HepG2 (cell line): Measurements from ENCODE around the gene BRCA2. TPM values are rescaled to one million over a fixed set of nuclear protein-coding genes. Genes with fewer than 3 reads are reported as not detected.
A peak's percentile ranks its signal among the peaks of the same experiment; 100 is the strongest.

Experiments
- ATF6 ChIP-seq: sonication (generic); formaldehyde crosslinking; conservative IDR thresholded peaks from 2 replicates; pipeline ENCODE4 v1.4.0; 2020; ENCODE audit warnings: missing genetic modification reagents
- HBP1 ChIP-seq: IDR thresholded peaks from 2 replicates; pipeline ENCODE4 v1.6.1; 2016; ENCODE audit warnings: low read depth, control low read depth
- IRF2 ChIP-seq: IDR thresholded peaks from 2 replicates; pipeline ENCODE4 v1.6.1; 2018; ENCODE audit warnings: missing genetic modification reagents, missing compliant biosample characterization
- IRF9 ChIP-seq: sonication (generic); formaldehyde crosslinking; IDR thresholded peaks from 2 replicates; pipeline ENCODE4 v1.8.0; 2022; ENCODE audit warnings: missing genetic modification reagents, mild to moderate bottlenecking, borderline replicate concordance
- ISL2 ChIP-seq: sonication (generic); formaldehyde crosslinking; IDR thresholded peaks from 2 replicates; pipeline ENCODE4 v1.5.0; 2020; ENCODE audit warnings: missing genetic modification reagents
- MAFG ChIP-seq: sonication (generic); formaldehyde crosslinking; IDR thresholded peaks from 2 replicates; pipeline ENCODE4 v1.5.1; 2020; ENCODE audit warnings: mild to moderate bottlenecking, missing genetic modification reagents
- MEF2D ChIP-seq: sonication (generic); formaldehyde crosslinking; IDR thresholded peaks from 2 replicates; pipeline ENCODE4 v1.5.1; 2020; ENCODE audit warnings: mild to moderate bottlenecking, missing genetic modification reagents
- NFYB ChIP-seq: sonication (generic); formaldehyde crosslinking; IDR thresholded peaks from 2 replicates; pipeline ENCODE4 v1.4.0; 2020; ENCODE audit warnings: missing genetic modification reagents
- NONO ChIP-seq, 2 experiments: fragments of 450-650 bp in 1 of 2; sonication (generic) in 1 of 2; formaldehyde crosslinking in 1 of 2; IDR thresholded peaks in 1 of 2; conservative IDR thresholded peaks in 1 of 2; 2 replicates each; pipeline versions ENCODE4 v1.6.1 to v1.8.0; 2017 to 2022; ENCODE audit warnings: mild to moderate bottlenecking in 1 of 2, missing genetic modification reagents in 1 of 2, moderate library complexity in 1 of 2
- NR2C2 ChIP-seq: sonication (generic); formaldehyde crosslinking; IDR thresholded peaks from 2 replicates; pipeline ENCODE4 v1.4.0; 2020; ENCODE audit warnings: missing genetic modification reagents, mild to moderate bottlenecking, moderate library complexity, borderline replicate concordance
- PHF5A ChIP-seq: IDR thresholded peaks from one replicate; pipeline ENCODE4 v1.6.1; 2018; ENCODE audit warnings: low read depth, missing genetic modification reagents; ENCODE audit not compliant: unreplicated experiment
- PITX1 ChIP-seq: sonication (generic); formaldehyde crosslinking; IDR thresholded peaks from 2 replicates; pipeline ENCODE4 v1.5.1; 2020; ENCODE audit warnings: mild to moderate bottlenecking, missing genetic modification reagents
- POLR2AphosphoS5 ChIP-seq: IDR thresholded peaks from 2 replicates; pipeline ENCODE4 v1.6.1; 2012; ENCODE audit warnings: low read depth, low read length
- PREB ChIP-seq: sonication (generic); formaldehyde crosslinking; IDR thresholded peaks from 2 replicates; pipeline ENCODE4 v1.4.0; 2020; ENCODE audit warnings: missing genetic modification reagents
- RBM22 ChIP-seq: fragments of 200-400 bp; formaldehyde crosslinking; optimal IDR thresholded peaks from 2 replicates; pipeline ENCODE3; 2017; ENCODE audit warnings: mild to moderate bottlenecking, low read length, moderate library complexity
- SMARCC2 ChIP-seq: fragments of 450-650 bp; IDR thresholded peaks from 2 replicates; pipeline ENCODE4 v1.6.1; 2017; ENCODE audit warnings: antibody characterized with exemption, mild to moderate bottlenecking
- SMC3 ChIP-seq: IDR thresholded peaks from 2 replicates; pipeline ENCODE4 v1.6.1; 2011; ENCODE audit warnings: low read length, improper control_type of control experiment
- THAP9 ChIP-seq: sonication (generic); formaldehyde crosslinking; IDR thresholded peaks from 2 replicates; pipeline ENCODE4; 2020; ENCODE audit warnings: missing genetic modification reagents, mild to moderate bottlenecking, borderline replicate concordance
- ZNF17 ChIP-seq: sonication (generic); formaldehyde crosslinking; IDR thresholded peaks from 2 replicates; pipeline ENCODE4 v1.5.0; 2020; ENCODE audit warnings: mild to moderate bottlenecking, missing genetic modification reagents
- ZNF296 ChIP-seq: sonication (generic); formaldehyde crosslinking; conservative IDR thresholded peaks from 2 replicates; pipeline ENCODE4 v1.5.0; 2020; ENCODE audit warnings: mild to moderate bottlenecking, missing genetic modification reagents
- ZNF547 ChIP-seq: sonication (generic); formaldehyde crosslinking; IDR thresholded peaks from 2 replicates; pipeline ENCODE4 v1.5.1; 2020; ENCODE audit warnings: mild to moderate bottlenecking, missing genetic modification reagents
- polyA plus RNA-seq, 8 experiments: library from polyadenylated mRNA; depleted of rRNA in 3 of 8; stranded (reverse) in 7 of 8; unstranded in 1 of 8; fragments of >200 nt; fragmentation: Illumina TruSeq in 4 of 8; extraction: Trizol in 4 of 8; gene quantifications; 2 replicates each; pipeline versions ENCODE4 v1.2.1 to v1.2.3, GENCODE V29; 2011 to 2016; ENCODE audit warnings: low read depth in 4 of 8, missing spikeins in 1 of 8, mixed read lengths in 1 of 8; ENCODE audit not compliant: insufficient read depth in 1 of 8
- total RNA-seq, 5 experiments: library from RNA; depleted of rRNA; stranded (reverse); fragments of >200 nt; fragmentation: Illumina TruSeq; extraction: Trizol; gene quantifications; 2 replicates each; pipeline ENCODE4 v1.2.3, GENCODE V29; 2016; ENCODE audit warnings: low read depth in 1 of 5

The BRCA2 gene
- total and polyA plus RNA-seq, 2 of the 13 experiments (the other 11 are each of a cell fraction or from before 2014, with no cell fraction given), result 3.1 to 24.6 TPM

- TF ChIP-seq SMC3 (no peak), IRF9 (CRISPR knock-in tag) (peak; percentile 61; the same call in 1 of the 2 replicates), ATF6 (CRISPR knock-in tag) (no peak), RBM22 (no peak), NFYB (peak; percentile 39), THAP9 (peak; percentile 52; the same call in 1 of the 2 replicates), ZNF547 (CRISPR knock-in tag) (no peak; the same call in 1 of the 2 replicates), MAFG (no peak), NONO (IDR thresholded peaks at IDR 0.05) (no peak), NONO (CRISPR knock-in tag; conservative IDR thresholded peaks at IDR 0.05) (peak; percentile 68), PITX1 (peak; percentile 40; the same call in 1 of the 2 replicates), POLR2AphosphoS5 (peak; percentile 87), PREB (no peak), SMARCC2 (no peak), MEF2D (0 out of 2 replicates have a peak, but pooled peaks have one; percentile 27), PHF5A (no peak), ZNF296 (CRISPR knock-in tag) (no peak), ISL2 (CRISPR knock-in tag) (no peak; the same call in 1 of the 2 replicates), IRF2 (CRISPR knock-in tag) (peak; percentile 70), NR2C2 (CRISPR knock-in tag) (peak; percentile 40; the same call in 1 of the 2 replicates), ZNF17 (CRISPR knock-in tag) (no peak), HBP1 (CRISPR knock-in tag) (peak; percentile 98)
These were observed at the start of gene BRCA2, which contains the start of gene ZAR1L (continued) for GRCh38 chr13:32315238-32316027.
